Stimulated activated naive CD4-positive, alpha-beta T cell treated with Interleukin-2 at 50 U/mL for 16 hours (primary cell): ENCODE results near the gene CAPN1.
A peak's percentile ranks its signal among the peaks of the same experiment; 100 is the strongest.

Source experiments
- DNase-seq: peaks from one replicate; lab custom pipeline; 2025; lab: John Stamatoyannopoulos, UW

Gene CAPN1

GRCh38 chr11:65194564-65194963 lies 12.8 kb downstream of the CAPN1 start:
- DNase-seq, result no peak

GRCh38 chr11:65204143-65204542 lies 22.4 kb downstream of the CAPN1 start:
- no peak for DNase-seq

GRCh38 chr11:65204646-65205601 lies 23.2 kb downstream of the CAPN1 start:
- DNase-seq, result peak; percentile 6

- DNase-seq, result no peak
Observed at GRCh38 chr11:65205602-65205967, 23.9 kb downstream of the CAPN1 start.

GRCh38 chr11:65206441-65206841 lies 24.7 kb downstream of the CAPN1 start:
- no peak for DNase-seq

GRCh38 chr11:65206901-65207300 lies 25.2 kb downstream of the CAPN1 start:
- no peak for DNase-seq

GRCh38 chr11:65207918-65208784 lies 26.4 kb downstream of the CAPN1 start:
- DNase-seq, result no peak

- DNase-seq, result no peak
Observed at GRCh38 chr11:65208785-65209710, 27.3 kb downstream of the CAPN1 start.

GRCh38 chr11:65209711-65210360 lies 28.1 kb downstream of the CAPN1 start:
- no peak for DNase-seq

GRCh38 chr11:65210361-65210731 lies 28.6 kb downstream of the CAPN1 start:
- no peak for DNase-seq

GRCh38 chr11:65210748-65211147 lies 29.0 kb downstream of the CAPN1 start:
- DNase-seq, result no peak

GRCh38 chr11:65211293-65212105 lies 29.8 kb downstream of the CAPN1 start:
- DNase-seq, result no peak

GRCh38 chr11:65212226-65212801 lies 30.6 kb downstream of the CAPN1 start:
- DNase-seq, result no peak

- DNase-seq, result no peak
Observed at GRCh38 chr11:65213322-65214211, 31.8 kb downstream of the CAPN1 start.

- DNase-seq, result no peak
Observed at GRCh38 chr11:65214212-65214845, 32.6 kb downstream of the CAPN1 start.

GRCh38 chr11:65215441-65216076 lies 33.8 kb downstream of the CAPN1 start:
- DNase-seq, result peak; percentile 39

- no peak for DNase-seq
Observed at GRCh38 chr11:65216830-65217229, 35.1 kb downstream of the CAPN1 start.
